ENCODE results near the gene KIF20B. TPM values are rescaled to one million over a fixed set of nuclear protein-coding genes. Genes with fewer than 3 reads are reported as not detected.

KIF20B gene
- total RNA-seq, 3 donors from 2014 or later, result 28.0 to 28.8 (median 28.4) TPM

- ATAC-seq (no peak), DNase-seq (no peak)
- peaks cover 2% of the 10 kb centered on the region for H3K27me3 Mint-ChIP-seq (ENCODE audit: low read depth)
- no peaks in the 10 kb centered on the region for H3K4me1 Mint-ChIP-seq (ENCODE audit: low read depth)
- no peak overlapping the region for H3K4me3 Mint-ChIP-seq
- no peaks in the 10 kb centered on the region for H3K9me3 Mint-ChIP-seq
- no peaks in the 10 kb centered on the region for H3K36me3 Mint-ChIP-seq (ENCODE audit: insufficient read depth)
Measured at GRCh38 chr10:89668386-89669071, 32.9 kb upstream of the KIF20B start.

GRCh38 chr10:89669985-89670384 is 31.4 kb upstream of the KIF20B start:
- no peaks in the 10 kb centered on the region for H3K36me3 Mint-ChIP-seq (ENCODE audit: insufficient read depth)
- H3K4me3 Mint-ChIP-seq, result no peak overlapping the region
- H3K9me3 Mint-ChIP-seq, result no peaks in the 10 kb centered on the region
- no peaks in the 10 kb centered on the region for H3K4me1 Mint-ChIP-seq (ENCODE audit: low read depth)
- ATAC-seq (no peak), DNase-seq (no peak)
- H3K27me3 Mint-ChIP-seq (ENCODE audit: low read depth), result peaks cover 2% of the 10 kb centered on the region

GRCh38 chr10:89670926-89671325 is 30.5 kb upstream of the KIF20B start:
- no peaks in the 10 kb centered on the region for H3K4me1 Mint-ChIP-seq (ENCODE audit: low read depth)
- no peaks in the 10 kb centered on the region for H3K9me3 Mint-ChIP-seq
- H3K4me3 Mint-ChIP-seq, result no peak overlapping the region
- no peaks in the 10 kb centered on the region for H3K36me3 Mint-ChIP-seq (ENCODE audit: insufficient read depth)
- peaks cover 4% of the 10 kb centered on the region for H3K27me3 Mint-ChIP-seq (ENCODE audit: low read depth)
- DNase-seq (no peak), ATAC-seq (no peak)

GRCh38 chr10:89677341-89677740 is 24.0 kb upstream of the KIF20B start:
- H3K36me3 Mint-ChIP-seq (ENCODE audit: insufficient read depth), result no peaks in the 10 kb centered on the region

GRCh38 chr10:89679986-89680385 is 21.4 kb upstream of the KIF20B start:
- H3K4me1 Mint-ChIP-seq (ENCODE audit: low read depth), result no peaks in the 10 kb centered on the region
- H3K4me3 Mint-ChIP-seq, result no peak overlapping the region
- no peaks in the 10 kb centered on the region for H3K36me3 Mint-ChIP-seq (ENCODE audit: insufficient read depth)
- DNase-seq (no peak), ATAC-seq (peak in 1 of 2 donors; percentile 38)
- peaks cover 17% of the 10 kb centered on the region for H3K27me3 Mint-ChIP-seq (ENCODE audit: low read depth)
- H3K9me3 Mint-ChIP-seq, result no peaks in the 10 kb centered on the region

More at GRCh38 chr10:89677341-89677740, 24.0 kb upstream of the KIF20B start:
- DNase-seq (no peak), ATAC-seq (no peak)
- Mint-ChIP-seq H3K4me1 (ENCODE audit: low read depth) (no peaks in the 10 kb centered on the region), H3K27me3 (ENCODE audit: low read depth) (peaks cover 8% of the 10 kb centered on the region), H3K4me3 (no peak overlapping the region), H3K9me3 (no peaks in the 10 kb centered on the region)

- no peaks in the 10 kb centered on the region for H3K4me1 Mint-ChIP-seq (ENCODE audit: low read depth)
- no peak overlapping the region for H3K4me3 Mint-ChIP-seq
- H3K36me3 Mint-ChIP-seq (ENCODE audit: insufficient read depth), result no peaks in the 10 kb centered on the region
- H3K27me3 Mint-ChIP-seq (ENCODE audit: low read depth), result peaks cover 19% of the 10 kb centered on the region
- no peaks in the 10 kb centered on the region for H3K9me3 Mint-ChIP-seq
- no peak for ATAC-seq
- DNase-seq, result no peak
Measured at GRCh38 chr10:89683883-89684282, 17.5 kb upstream of the KIF20B start.

- H3K36me3 Mint-ChIP-seq (ENCODE audit: insufficient read depth), result no peaks in the 10 kb centered on the region
- DNase-seq (no peak), ATAC-seq (no peak)
- no peaks in the 10 kb centered on the region for H3K4me1 Mint-ChIP-seq (ENCODE audit: low read depth)
- no peaks in the 10 kb centered on the region for H3K9me3 Mint-ChIP-seq
- H3K4me3 Mint-ChIP-seq, result no peak overlapping the region
- H3K27me3 Mint-ChIP-seq (ENCODE audit: low read depth), result peaks cover 19% of the 10 kb centered on the region
Measured at GRCh38 chr10:89684604-89685003, 16.8 kb upstream of the KIF20B start.

GRCh38 chr10:89685936-89686335 is 15.5 kb upstream of the KIF20B start:
- no peak for ATAC-seq
- Mint-ChIP-seq H3K36me3 (ENCODE audit: insufficient read depth) (no peaks in the 10 kb centered on the region), H3K27me3 (ENCODE audit: low read depth) (peaks cover 18% of the 10 kb centered on the region), H3K4me1 (ENCODE audit: low read depth) (no peaks in the 10 kb centered on the region), H3K4me3 (no peak overlapping the region), H3K9me3 (no peaks in the 10 kb centered on the region)
- no peak for DNase-seq

- ATAC-seq, result no peak
- H3K36me3 Mint-ChIP-seq (ENCODE audit: insufficient read depth), result no peaks in the 10 kb centered on the region
- no peaks in the 10 kb centered on the region for H3K9me3 Mint-ChIP-seq
- H3K4me3 Mint-ChIP-seq, result no peak overlapping the region
- H3K4me1 Mint-ChIP-seq (ENCODE audit: low read depth), result no peaks in the 10 kb centered on the region
- no peak for DNase-seq
- H3K27me3 Mint-ChIP-seq (ENCODE audit: low read depth), result peaks cover 4% of the 10 kb centered on the region
Measured at GRCh38 chr10:89690027-89690426, 11.4 kb upstream of the KIF20B start.

GRCh38 chr10:89692416-89692815 is 9.0 kb upstream of the KIF20B start:
- H3K36me3 Mint-ChIP-seq (ENCODE audit: insufficient read depth), result no peaks in the 10 kb centered on the region
- DNase-seq, result no peak
- no peaks in the 10 kb centered on the region for H3K9me3 Mint-ChIP-seq
- no peaks in the 10 kb centered on the region for H3K27me3 Mint-ChIP-seq (ENCODE audit: low read depth)
- no peak for ATAC-seq
- H3K4me1 Mint-ChIP-seq (ENCODE audit: low read depth), result no peaks in the 10 kb centered on the region
- no peak overlapping the region for H3K4me3 Mint-ChIP-seq

GRCh38 chr10:89693176-89693575 is 8.2 kb upstream of the KIF20B start:
- Mint-ChIP-seq H3K4me3 (no peak overlapping the region), H3K9me3 (no peaks in the 10 kb centered on the region), H3K36me3 (ENCODE audit: insufficient read depth) (no peaks in the 10 kb centered on the region), H3K27me3 (ENCODE audit: low read depth) (no peaks in the 10 kb centered on the region), H3K4me1 (ENCODE audit: low read depth) (no peaks in the 10 kb centered on the region)
- DNase-seq, result no peak
- no peak for ATAC-seq

GRCh38 chr10:89695307-89695706 is 6.1 kb upstream of the KIF20B start:
- ATAC-seq (no peak), DNase-seq (no peak)
- Mint-ChIP-seq H3K36me3 (ENCODE audit: insufficient read depth) (no peaks in the 10 kb centered on the region), H3K4me3 (no peak overlapping the region), H3K27me3 (ENCODE audit: low read depth) (no peaks in the 10 kb centered on the region), H3K9me3 (no peaks in the 10 kb centered on the region), H3K4me1 (ENCODE audit: low read depth) (peaks cover 5% of the 10 kb centered on the region)

- H3K4me3 Mint-ChIP-seq, result no peak overlapping the region
Measured at GRCh38 chr10:89697946-89698345, 3.4 kb upstream of the KIF20B start.

GRCh38 chr10:89699581-89700064 is 1.8 kb upstream of the KIF20B start:
- ATAC-seq (no peak), DNase-seq (no peak)
- Mint-ChIP-seq H3K36me3 (ENCODE audit: insufficient read depth) (no peaks in the 10 kb centered on the region), H3K27me3 (ENCODE audit: low read depth) (no peaks in the 10 kb centered on the region), H3K4me1 (ENCODE audit: low read depth) (peaks cover 29% of the 10 kb centered on the region), H3K9me3 (no peaks in the 10 kb centered on the region), H3K4me3 (peak overlapping the region; percentile 41)

More at GRCh38 chr10:89697946-89698345, 3.4 kb upstream of the KIF20B start:
- DNase-seq (no peak), ATAC-seq (no peak)
- no peaks in the 10 kb centered on the region for H3K27me3 Mint-ChIP-seq (ENCODE audit: low read depth)
- peaks cover 21% of the 10 kb centered on the region for H3K4me1 Mint-ChIP-seq (ENCODE audit: low read depth)
- H3K9me3 Mint-ChIP-seq, result no peaks in the 10 kb centered on the region
- H3K36me3 Mint-ChIP-seq (ENCODE audit: insufficient read depth), result no peaks in the 10 kb centered on the region

- H3K36me3 Mint-ChIP-seq (ENCODE audit: insufficient read depth), result no peaks in the 10 kb centered on the region
- DNase-seq (no peak), ATAC-seq (no peak)
- peaks cover 37% of the 10 kb centered on the region for H3K4me1 Mint-ChIP-seq (ENCODE audit: low read depth)
- no peaks in the 10 kb centered on the region for H3K9me3 Mint-ChIP-seq
- H3K4me3 Mint-ChIP-seq, result peak overlapping the region; percentile 93
- H3K27me3 Mint-ChIP-seq (ENCODE audit: low read depth), result no peaks in the 10 kb centered on the region
Measured at GRCh38 chr10:89700923-89701241, 508 bp upstream of the KIF20B start.
